Cardiac muscle cell (in vitro differentiated cells and primary cell): ENCODE measurements around the gene UPB1. TPM values are rescaled to one million over a fixed set of nuclear protein-coding genes. Genes with fewer than 3 reads are reported as not detected.

ENCODE experiments used
- DNase-seq, 2 donors: peaks; one replicate each; pipeline versions ENCODE4 v3.0.0 to v3.0.0-alpha.2; 2010 to 2017; ENCODE audit warnings: low read depth in 1 of 2, low spot score in 1 of 2
- H3K27ac ChIP-seq: fragments of 200-600 bp; sonication (generic); 2 replicates; pipeline ENCODE4 v1.5.1; 2016
- H3K27me3 ChIP-seq: fragments of 200-600 bp; sonication (generic); 2 replicates; pipeline ENCODE4 v1.6.0; 2016; ENCODE audit warnings: control low read depth
- H3K36me3 ChIP-seq: fragments of 200-600 bp; sonication (generic); 2 replicates; pipeline ENCODE4 v1.5.1; 2016; ENCODE audit warnings: control low read depth
- H3K4me1 ChIP-seq: fragments of 200-600 bp; sonication (generic); 2 replicates; pipeline ENCODE4 v1.8.1; 2017; ENCODE audit warnings: low read depth, mild to moderate bottlenecking, mixed run types
- H3K4me3 ChIP-seq: fragments of 200-600 bp; sonication (generic); 2 replicates; pipeline ENCODE4 v1.5.1; 2016; ENCODE audit warnings: mild to moderate bottlenecking
- H3K9me3 ChIP-seq: fragments of 200-600 bp; sonication (generic); 2 replicates; pipeline ENCODE4 v1.5.1; 2017; ENCODE audit warnings: low read depth, mild to moderate bottlenecking, control low read depth
- CTCF ChIP-seq: IDR thresholded peaks from 2 replicates; pipeline ENCODE4 v1.5.1; 2012; ENCODE audit warnings: low read depth, mild to moderate bottlenecking, low read length
- polyA plus RNA-seq: library from polyadenylated mRNA; unstranded; fragments of >200 nt; fragmentation: Nextera tagmentation; extraction: Ambion mirVana; gene quantifications from 2 replicates; pipeline ENCODE4 v1.2.1, GENCODE V29; 2016
- total RNA-seq: library from RNA; depleted of rRNA; stranded (reverse); fragments of >200 nt; gene quantifications from 2 replicates; pipeline ENCODE4 v1.2.3, GENCODE V29; 2016

The UPB1 gene
- total and polyA plus RNA-seq, 2 experiments from 2014 or later, result 1.6 to 4.0 TPM

GRCh38 chr22:24516301-24516737, 21.2 kb downstream of the UPB1 start:
- TF ChIP-seq CTCF, result peak; percentile 15
- peak in 1 of 2 donors; percentile 92 for DNase-seq
- H3K4me3 ChIP-seq, result no peak overlapping the region
- H3K9me3 ChIP-seq, result no peaks in the 10 kb centered on the region
- no peak overlapping the region for H3K27ac ChIP-seq
- no peaks in the 10 kb centered on the region for H3K36me3 ChIP-seq
- H3K27me3 ChIP-seq, result no peaks in the 10 kb centered on the region
- peaks cover 1% of the 10 kb centered on the region for H3K4me1 ChIP-seq

- no peak overlapping the region for H3K27ac ChIP-seq
- no peaks in the 10 kb centered on the region for H3K27me3 ChIP-seq
- no peak for TF ChIP-seq CTCF
- DNase-seq, result no peak
- no peaks in the 10 kb centered on the region for H3K9me3 ChIP-seq
- no peaks in the 10 kb centered on the region for H3K4me1 ChIP-seq
- no peak overlapping the region for H3K4me3 ChIP-seq
- H3K36me3 ChIP-seq, result no peaks in the 10 kb centered on the region
Observed at GRCh38 chr22:24517446-24517845, 22.3 kb downstream of the UPB1 start.

- Histone ChIP-seq H3K27ac (no peak overlapping the region), H3K27me3 (no peaks in the 10 kb centered on the region), H3K4me3 (no peak overlapping the region)
Observed at GRCh38 chr22:24518228-24518627, 23.1 kb downstream of the UPB1 start.

GRCh38 chr22:24518771-24519485, 23.8 kb downstream of the UPB1 start:
- no peaks in the 10 kb centered on the region for H3K9me3 ChIP-seq
- H3K4me1 ChIP-seq, result no peaks in the 10 kb centered on the region
- no peaks in the 10 kb centered on the region for H3K36me3 ChIP-seq
- DNase-seq, result no peak
- TF ChIP-seq CTCF, result no peak
- H3K27me3 ChIP-seq, result no peaks in the 10 kb centered on the region
- H3K4me3 ChIP-seq, result no peak overlapping the region
- H3K27ac ChIP-seq, result no peak overlapping the region

More at GRCh38 chr22:24518228-24518627, 23.1 kb downstream of the UPB1 start:
- Histone ChIP-seq H3K9me3 (no peaks in the 10 kb centered on the region), H3K4me1 (no peaks in the 10 kb centered on the region), H3K36me3 (no peaks in the 10 kb centered on the region)
- no peak for DNase-seq
- no peak for TF ChIP-seq CTCF

- Histone ChIP-seq H3K4me1 (no peaks in the 10 kb centered on the region), H3K27ac (no peak overlapping the region), H3K9me3 (no peaks in the 10 kb centered on the region), H3K36me3 (no peaks in the 10 kb centered on the region), H3K27me3 (no peaks in the 10 kb centered on the region), H3K4me3 (no peak overlapping the region)
- TF ChIP-seq CTCF, result no peak
- DNase-seq, result no peak
Observed at GRCh38 chr22:24519496-24519895, 24.4 kb downstream of the UPB1 start.
